ENCODE results near the gene CYLD. TPM values are rescaled to one million over a fixed set of nuclear protein-coding genes. Genes with fewer than 3 reads are reported as not detected.

The CYLD gene
- total RNA-seq, 2 donors from 2014 or later: 194 to 222 TPM

- peak; percentile 31 to 42 for ATAC-seq (replicated peaks in 1 of 2)
- Mint-ChIP-seq H3K27ac (peak overlapping the region; percentile 87), H3K36me3 (ENCODE audit: insufficient read depth in 2 of 2) (peaks cover 17 to 63% of the 10 kb centered on the region in 2 donors), H3K4me3 (peak overlapping the region in 1 of 2 donors; percentile 37), H3K4me1 (ENCODE audit: low read depth) (peaks cover 51% of the 10 kb centered on the region), H3K9me3 (no peaks in the 10 kb centered on the region), H3K27me3 (ENCODE audit: low read depth) (no peaks in the 10 kb centered on the region)
- DNase-seq: no peak
Measured at GRCh38 chr16:50781043-50781442, 39.2 kb downstream of the CYLD start.

- H3K4me3 Mint-ChIP-seq: peak overlapping the region in 1 of 2 donors; percentile 37
- no peak for ATAC-seq (replicated peaks in 1 of 2)
Measured at GRCh38 chr16:50781518-50781917, 39.6 kb downstream of the CYLD start.

DNA sequence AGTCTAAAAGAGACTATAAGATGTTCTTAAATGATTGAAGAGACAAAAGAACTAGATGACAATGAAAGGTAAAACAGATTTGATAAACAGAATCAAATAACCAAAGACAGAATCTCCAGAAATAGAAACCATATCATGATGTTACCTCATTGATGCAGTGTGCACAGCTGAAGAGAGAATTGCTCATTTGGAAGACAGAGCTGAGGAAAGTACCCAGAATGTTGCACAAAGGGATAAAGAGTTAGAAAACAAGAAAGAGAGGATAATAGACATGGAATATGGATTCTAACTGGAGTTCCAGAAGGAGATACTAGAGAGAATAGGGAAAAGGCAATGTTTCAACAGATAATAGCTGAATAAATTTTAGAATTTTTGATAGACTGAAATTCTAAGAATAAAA lies 47.9 kb downstream of the CYLD start:
- no peak for ATAC-seq (replicated peaks in 1 of 2)
- Mint-ChIP-seq H3K9me3 (peaks cover 3% of the 10 kb centered on the region in 2 donors), H3K4me3 (no peak overlapping the region), H3K27me3 (ENCODE audit: low read depth) (no peaks in the 10 kb centered on the region), H3K4me1 (ENCODE audit: low read depth) (peaks cover 29% of the 10 kb centered on the region), H3K27ac (no peak overlapping the region), H3K36me3 (ENCODE audit: insufficient read depth in 2 of 2) (peaks cover 13 to 58% of the 10 kb centered on the region in 2 donors)
- no peak for DNase-seq

More at GRCh38 chr16:50781518-50781917, 39.6 kb downstream of the CYLD start:
- Mint-ChIP-seq H3K27me3 (ENCODE audit: low read depth) (no peaks in the 10 kb centered on the region), H3K4me1 (ENCODE audit: low read depth) (peaks cover 46% of the 10 kb centered on the region), H3K9me3 (no peaks in the 10 kb centered on the region), H3K36me3 (ENCODE audit: insufficient read depth in 2 of 2) (peaks cover 17 to 67% of the 10 kb centered on the region in 2 donors), H3K27ac (peak overlapping the region; percentile 87)
- DNase-seq: no peak

DNA sequence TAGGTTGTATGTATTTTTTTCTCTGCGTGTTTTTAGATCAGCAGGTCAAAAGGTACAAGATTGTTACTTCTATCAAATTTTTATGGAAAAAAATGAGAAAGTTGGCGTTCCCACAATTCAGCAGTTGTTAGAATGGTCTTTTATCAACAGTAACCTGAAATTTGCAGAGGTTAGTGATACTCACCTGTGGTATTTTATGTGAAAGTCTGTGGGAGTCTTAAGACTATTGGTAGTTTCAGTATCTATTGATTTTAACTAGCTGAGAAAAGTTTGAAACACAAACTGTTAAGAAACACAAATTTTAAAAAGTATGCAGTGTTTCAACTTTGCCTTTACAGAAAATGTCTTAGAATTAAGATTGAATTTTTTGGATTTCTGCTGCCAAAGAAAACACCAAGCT lies 49.6 kb downstream of the CYLD start:
- DNase-seq (no peak), ATAC-seq (replicated peaks in 1 of 2) (no peak)
- Mint-ChIP-seq H3K27ac (no peak overlapping the region), H3K36me3 (ENCODE audit: insufficient read depth in 2 of 2) (peaks cover 11 to 54% of the 10 kb centered on the region in 2 donors), H3K4me1 (ENCODE audit: low read depth) (peaks cover 33% of the 10 kb centered on the region), H3K9me3 (peaks cover 3% of the 10 kb centered on the region in 2 donors), H3K4me3 (no peak overlapping the region), H3K27me3 (ENCODE audit: low read depth) (no peaks in the 10 kb centered on the region)

DNA sequence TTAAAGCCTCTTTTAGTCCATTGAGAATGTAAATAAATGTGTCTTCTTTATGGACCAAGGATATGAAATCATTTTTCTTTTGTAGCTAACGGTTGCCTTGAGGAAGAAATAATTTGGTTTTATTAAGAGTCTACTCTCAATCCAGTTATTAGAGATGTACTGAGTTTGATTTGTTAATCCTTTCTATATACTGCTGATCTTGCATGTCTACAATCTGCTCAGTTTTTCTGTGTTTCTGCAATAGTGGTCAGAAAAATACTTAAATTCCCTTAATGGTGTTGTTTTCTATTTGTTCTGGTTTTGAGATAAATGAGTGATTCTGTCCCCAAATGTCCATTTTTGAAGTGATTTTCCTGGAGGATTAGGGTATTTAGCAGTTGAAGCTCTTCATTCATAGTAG lies 54.9 kb downstream of the CYLD start:
- no peaks in the 10 kb centered on the region for H3K27me3 Mint-ChIP-seq (ENCODE audit: low read depth)
- H3K4me1 Mint-ChIP-seq (ENCODE audit: low read depth): peaks cover 11% of the 10 kb centered on the region
- H3K27ac Mint-ChIP-seq: peak overlapping the region; percentile 79
- DNase-seq (no peak), ATAC-seq (replicated peaks in 1 of 2) (no peak)
- peaks cover 6 to 26% of the 10 kb centered on the region in 2 donors for H3K36me3 Mint-ChIP-seq (ENCODE audit: insufficient read depth in 2 of 2)
- H3K9me3 Mint-ChIP-seq: no peaks in the 10 kb centered on the region
- H3K4me3 Mint-ChIP-seq: no peak overlapping the region

DNA sequence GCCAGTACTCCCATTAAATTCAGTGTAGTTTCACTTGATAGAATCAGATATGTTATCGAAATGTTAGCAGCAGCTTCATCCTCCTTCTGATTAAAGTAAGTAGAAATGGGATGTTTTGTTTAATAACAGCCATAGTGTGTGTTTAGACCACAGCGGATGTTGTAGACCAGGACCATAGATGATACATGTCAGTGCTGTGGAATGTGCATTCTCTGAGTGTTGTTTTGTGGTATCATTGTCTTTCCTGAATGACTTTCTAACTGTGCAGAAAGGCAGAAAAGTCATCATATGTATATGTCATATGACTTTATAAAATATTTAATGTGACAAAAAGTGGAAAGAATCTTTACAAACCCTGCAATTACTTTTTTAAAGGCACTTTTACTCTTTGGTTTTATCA lies 55.6 kb downstream of the CYLD start:
- peaks cover 8% of the 10 kb centered on the region for H3K4me1 Mint-ChIP-seq (ENCODE audit: low read depth)
- ATAC-seq (replicated peaks in 1 of 2) (no peak), DNase-seq (no peak)
- H3K36me3 Mint-ChIP-seq (ENCODE audit: insufficient read depth in 2 of 2): peaks cover 6 to 26% of the 10 kb centered on the region in 2 donors
- peak overlapping the region; percentile 79 for H3K27ac Mint-ChIP-seq
- H3K9me3 Mint-ChIP-seq: no peaks in the 10 kb centered on the region
- no peak overlapping the region for H3K4me3 Mint-ChIP-seq
- no peaks in the 10 kb centered on the region for H3K27me3 Mint-ChIP-seq (ENCODE audit: low read depth)

- no peaks in the 10 kb centered on the region for H3K27me3 Mint-ChIP-seq (ENCODE audit: low read depth)
- DNase-seq (no peak), ATAC-seq (replicated peaks in 1 of 2) (no peak)
- H3K4me1 Mint-ChIP-seq (ENCODE audit: low read depth): peaks cover 1% of the 10 kb centered on the region
- H3K9me3 Mint-ChIP-seq: no peaks in the 10 kb centered on the region
- H3K27ac Mint-ChIP-seq: peak overlapping the region; percentile 9
- H3K4me3 Mint-ChIP-seq: no peak overlapping the region
- peaks cover 6 to 14% of the 10 kb centered on the region in 2 donors for H3K36me3 Mint-ChIP-seq (ENCODE audit: insufficient read depth in 2 of 2)
Measured at GRCh38 chr16:50800074-50800473, 58.2 kb downstream of the CYLD start.

- no peak for ATAC-seq (replicated peaks in 1 of 2)
- H3K36me3 Mint-ChIP-seq (ENCODE audit: insufficient read depth in 2 of 2): peaks cover 6 to 10% of the 10 kb centered on the region in 2 donors
- peaks cover 6% of the 10 kb centered on the region for H3K4me1 Mint-ChIP-seq (ENCODE audit: low read depth)
- no peak overlapping the region for H3K27ac Mint-ChIP-seq
- H3K9me3 Mint-ChIP-seq: no peaks in the 10 kb centered on the region
- no peaks in the 10 kb centered on the region for H3K27me3 Mint-ChIP-seq (ENCODE audit: low read depth)
- no peak for DNase-seq
- H3K4me3 Mint-ChIP-seq: no peak overlapping the region
Measured at GRCh38 chr16:50801036-50801435, 59.1 kb downstream of the CYLD start.

DNA sequence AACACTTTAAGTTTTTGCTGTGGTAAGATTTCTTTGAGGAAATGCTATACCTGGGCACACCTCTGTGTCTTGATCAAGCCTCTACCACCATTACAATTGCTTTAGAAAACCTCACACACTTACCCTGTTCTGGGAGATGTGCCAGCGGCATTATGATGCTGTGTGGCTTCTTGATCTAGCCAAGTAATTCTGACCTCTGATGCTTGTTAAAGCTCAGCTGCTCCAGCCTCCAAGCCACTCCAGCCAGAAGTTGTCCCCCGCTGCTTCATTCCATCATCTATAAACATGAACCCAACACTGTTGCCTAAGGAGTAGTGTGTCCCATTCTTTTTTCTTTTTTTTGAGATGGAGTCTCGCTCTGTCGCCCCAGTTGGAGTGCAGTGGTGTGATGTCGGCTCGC lies 60.1 kb downstream of the CYLD start:
- Mint-ChIP-seq H3K27ac (peak overlapping the region; percentile 42), H3K4me1 (ENCODE audit: low read depth) (peaks cover 14% of the 10 kb centered on the region), H3K36me3 (ENCODE audit: insufficient read depth in 2 of 2) (peaks cover 4% of the 10 kb centered on the region in 2 donors), H3K27me3 (ENCODE audit: low read depth) (no peaks in the 10 kb centered on the region), H3K4me3 (no peak overlapping the region), H3K9me3 (no peaks in the 10 kb centered on the region)
- no peak for DNase-seq
- ATAC-seq (replicated peaks in 1 of 2): no peak

GRCh38 chr16:50802961-50803360 lies 61.1 kb downstream of the CYLD start:
- no peaks in the 10 kb centered on the region for H3K27me3 Mint-ChIP-seq (ENCODE audit: low read depth)
- H3K4me1 Mint-ChIP-seq (ENCODE audit: low read depth): peaks cover 14% of the 10 kb centered on the region
- H3K36me3 Mint-ChIP-seq (ENCODE audit: insufficient read depth in 2 of 2): peaks cover 2% of the 10 kb centered on the region in 2 donors
- H3K9me3 Mint-ChIP-seq: no peaks in the 10 kb centered on the region
- ATAC-seq (replicated peaks in 1 of 2): no peak
- H3K4me3 Mint-ChIP-seq: no peak overlapping the region
- no peak for DNase-seq
- no peak overlapping the region for H3K27ac Mint-ChIP-seq

DNA sequence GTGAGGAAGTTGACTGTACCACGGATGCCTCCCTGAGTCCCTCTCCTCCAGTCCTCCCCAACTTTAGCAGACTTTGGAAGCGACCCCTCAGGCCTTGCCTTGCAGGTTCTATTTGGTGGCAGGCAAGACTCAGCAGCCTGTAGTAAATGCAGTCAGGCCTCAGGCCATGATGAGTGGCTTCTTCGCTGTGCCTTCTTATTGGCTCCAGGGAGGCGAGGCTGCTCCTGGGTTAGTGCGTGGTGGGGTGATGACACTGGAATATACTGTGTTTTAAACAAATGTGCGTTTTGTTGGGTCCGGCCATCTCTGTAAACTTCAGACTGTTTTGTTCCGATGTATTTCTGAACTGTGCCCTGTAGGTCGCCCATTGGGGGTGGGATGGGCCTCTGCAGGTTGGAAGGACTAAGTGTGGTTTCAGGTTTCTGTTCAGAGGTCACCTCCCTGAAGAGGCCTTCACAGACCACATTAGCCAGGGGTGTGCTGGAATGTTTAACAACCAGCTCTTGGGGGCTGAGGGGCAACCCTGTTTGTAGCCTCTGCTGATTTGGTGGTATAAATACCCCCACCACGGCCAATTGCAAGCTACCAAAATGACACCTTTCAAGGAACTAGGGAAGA lies 62.5 kb downstream of the CYLD start:
- Mint-ChIP-seq H3K27me3 (ENCODE audit: low read depth) (no peaks in the 10 kb centered on the region), H3K27ac (no peak overlapping the region), H3K9me3 (no peaks in the 10 kb centered on the region), H3K36me3 (ENCODE audit: insufficient read depth in 2 of 2) (no peaks in the 10 kb centered on the region), H3K4me1 (ENCODE audit: low read depth) (peaks cover 21% of the 10 kb centered on the region), H3K4me3 (no peak overlapping the region)
- DNase-seq (no peak), ATAC-seq (replicated peaks in 1 of 2) (no peak)

DNA sequence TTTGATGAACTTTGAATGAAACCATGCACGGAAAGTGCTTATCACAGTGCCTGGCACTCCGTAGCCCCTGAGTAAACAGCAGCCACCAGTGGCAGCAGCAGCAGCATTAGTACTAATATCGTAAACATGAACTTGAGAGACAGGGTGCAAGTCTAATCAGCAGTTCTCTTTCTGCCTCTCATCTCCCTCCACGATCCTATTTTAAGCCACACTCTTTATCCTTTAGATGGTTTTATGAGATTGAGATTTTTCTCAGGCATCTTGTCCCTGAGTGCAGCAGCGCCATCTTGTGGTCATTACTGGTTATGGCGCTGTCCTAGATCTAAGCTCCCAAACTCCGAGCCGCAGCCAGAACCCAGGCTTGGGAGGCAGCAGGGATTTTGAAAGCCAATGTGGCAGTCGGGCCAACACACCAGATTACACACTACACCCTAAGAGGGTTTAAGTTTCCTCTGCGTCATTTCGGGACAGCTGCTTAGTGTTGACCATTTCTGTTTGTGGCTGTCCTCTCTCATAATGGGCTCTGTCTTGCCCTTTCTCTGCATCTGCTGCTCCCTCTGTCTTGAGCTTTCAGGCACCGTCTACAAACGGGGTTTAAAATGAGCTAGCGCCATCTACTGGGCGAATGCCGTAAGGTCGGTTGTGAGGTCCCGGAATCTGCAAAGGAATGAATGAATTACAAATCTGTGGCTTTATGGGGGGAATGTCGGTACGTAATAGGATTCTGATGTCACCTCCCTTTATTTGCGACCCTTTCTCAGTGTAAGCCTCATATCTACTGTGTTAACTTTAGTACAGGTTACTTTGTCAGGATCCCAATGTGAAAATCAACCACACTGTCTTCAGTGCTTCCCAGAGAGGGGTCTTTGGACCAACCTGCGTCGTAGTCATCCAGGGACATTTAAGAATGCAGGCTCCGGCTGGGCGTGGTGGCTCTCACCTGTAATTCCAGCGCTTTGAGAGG lies 64.5 kb downstream of the CYLD start:
- H3K4me1 Mint-ChIP-seq (ENCODE audit: low read depth): peaks cover 22% of the 10 kb centered on the region
- no peaks in the 10 kb centered on the region for H3K36me3 Mint-ChIP-seq (ENCODE audit: insufficient read depth in 2 of 2)
- H3K4me3 Mint-ChIP-seq: peak overlapping the region; percentile 75 to 82
- no peaks in the 10 kb centered on the region for H3K27me3 Mint-ChIP-seq (ENCODE audit: low read depth)
- DNase-seq (peak; percentile 82 to 86), ATAC-seq (replicated peaks in 1 of 2) (peak; percentile 93 to 96)
- peak overlapping the region; percentile 39 for H3K27ac Mint-ChIP-seq
- no peaks in the 10 kb centered on the region for H3K9me3 Mint-ChIP-seq

DNA sequence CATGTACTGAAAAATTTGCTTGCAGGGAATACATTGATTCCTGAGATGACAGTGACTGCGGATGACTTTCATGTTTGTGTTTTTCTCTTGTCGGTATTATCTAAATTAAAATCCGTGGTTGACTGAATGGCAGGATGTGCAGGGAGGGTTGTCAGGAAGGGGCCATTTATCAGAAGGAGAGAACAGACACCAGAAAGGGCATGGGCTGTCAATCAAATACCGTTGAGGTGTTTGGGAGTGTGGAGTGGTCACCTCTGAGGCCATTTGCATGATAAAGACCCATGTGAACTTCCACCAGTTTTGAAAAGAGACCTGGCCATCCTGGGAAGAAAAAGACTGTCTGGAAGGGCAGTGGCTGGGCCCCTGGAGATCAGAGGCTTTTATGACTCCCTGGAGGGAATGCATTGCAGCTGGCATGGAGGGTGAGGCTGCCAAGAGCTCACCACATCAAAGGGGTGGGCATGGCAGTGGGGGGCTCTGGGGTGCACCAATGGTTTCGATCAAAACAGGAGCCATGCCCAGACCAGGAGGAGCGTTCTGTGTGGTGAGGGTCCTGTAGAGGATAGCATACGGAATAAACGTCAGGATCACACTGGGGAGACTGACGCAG lies 67.1 kb downstream of the CYLD start:
- Mint-ChIP-seq H3K27me3 (ENCODE audit: low read depth) (no peaks in the 10 kb centered on the region), H3K27ac (no peak overlapping the region), H3K36me3 (ENCODE audit: insufficient read depth in 2 of 2) (no peaks in the 10 kb centered on the region), H3K4me1 (ENCODE audit: low read depth) (peaks cover 22% of the 10 kb centered on the region), H3K4me3 (no peak overlapping the region), H3K9me3 (no peaks in the 10 kb centered on the region)
- DNase-seq (no peak), ATAC-seq (replicated peaks in 1 of 2) (no peak)
